HCT116 (cell line): ENCODE data around the gene PROX2. TPM values are rescaled to one million over a fixed set of nuclear protein-coding genes. Genes with fewer than 3 reads are reported as not detected.

Source experiments
- ATAC-seq: fragments of 200-7000 bp; cut with Tn5 transposase; 2 replicates; pipeline ENCODE4 v1.9.1; 2020; ENCODE audit warnings: mild to moderate bottlenecking, moderate library complexity
- BruUV-seq: library from RNA; stranded (reverse); fragments of 400-500 nt; replicated peaks from 2 replicates; lab custom pipeline; 2021; lab: Mats Ljungman, UMichigan
- CTCF ChIA-PET: fragments of 300-600 bp; sonication (Branson Sonifier 250); formaldehyde crosslinking; loops from one replicate; lab custom pipeline; 2021; ENCODE audit warnings: antibody characterized with exemption; lab: Charles Lee
- POLR2A ChIA-PET: fragments of 300-600, 350-600 bp; sonication (Branson Sonifier 250); formaldehyde crosslinking; loops from one replicate; lab custom pipeline; 2021; ENCODE audit warnings: antibody characterized with exemption; lab: Charles Lee
- RAD21 ChIA-PET, 2 experiments: fragments of 300-600 bp; sonication (Branson Sonifier 250); formaldehyde crosslinking; loops; one replicate each; lab custom pipeline; 2023; ENCODE audit warnings: low total read pairs in 2 of 2; ENCODE audit not compliant: uncharacterized antibody in 2 of 2, unreplicated experiment in 2 of 2, low non-redundant PET in 1 of 2; lab: Charles Lee
- DNase-seq: peaks from one replicate; pipeline ENCODE4 v3.0.0-alpha.2; 2010; ENCODE audit warnings: low read depth, low spot score
- H2AFZ ChIP-seq: fragments of 200-600 bp; shearing (Covaris generic), sonication (generic); 2 replicates; pipeline ENCODE4 v1.6.1; 2017; ENCODE audit warnings: low read depth, mixed run types, mixed read lengths, antibody characterized with exemption, low read length; ENCODE audit not compliant: poor library complexity, severe bottlenecking
- H3K27ac ChIP-seq: 2 replicates; pipeline ENCODE4 v1.5.1; 2012; ENCODE audit warnings: low read depth, low read length
- H3K27me3 ChIP-seq: fragments of 200-600 bp; sonication (generic); 2 replicates; pipeline ENCODE4 v1.6.1; 2016; ENCODE audit warnings: mixed run types, low read length, mixed read lengths; ENCODE audit not compliant: insufficient read depth
- H3K36me3 ChIP-seq, 2 experiments: fragments of 200-500 bp in 1 of 2; fragments of 200-600 bp in 1 of 2; sonication (Bioruptor generic) in 1 of 2; sonication (generic) in 1 of 2; 2 replicates each; pipeline versions ENCODE4 v1.5.1 to v1.6.1; 2014 to 2016; ENCODE audit warnings: low read length in 2 of 2, inconsistent platforms in 1 of 2, mixed read lengths in 1 of 2, mixed run types in 1 of 2; ENCODE audit not compliant: insufficient read depth in 2 of 2, control insufficient read depth in 1 of 2
- H3K4me1 ChIP-seq, 2 experiments: fragments of 200-600 bp in 1 of 2; sonication (generic) in 1 of 2; 2 replicates each; pipeline versions ENCODE4 v1.5.1 to v1.6.1; 2012 to 2017; ENCODE audit warnings: low read length in 2 of 2, inconsistent platforms in 1 of 2, mild to moderate bottlenecking in 1 of 2, mixed read lengths in 1 of 2, mixed run types in 1 of 2, moderate library complexity in 1 of 2; ENCODE audit not compliant: insufficient read depth in 2 of 2, control insufficient read depth in 1 of 2
- H3K4me2 ChIP-seq: fragments of 200-600 bp; sonication (generic); 2 replicates; pipeline ENCODE4 v1.6.1; 2017; ENCODE audit warnings: mixed run types, low read length, mixed read lengths
- H3K4me3 ChIP-seq, 2 experiments: fragments of 200-600 bp in 1 of 2; sonication (generic) in 1 of 2; replicated peaks in 1 of 2; 2 replicates each; pipeline ENCODE4 v1.5.1; 2011 to 2016; ENCODE audit warnings: low read length in 2 of 2, control low read depth in 1 of 2, low read depth in 1 of 2, mild to moderate bottlenecking in 1 of 2, mixed read lengths in 1 of 2, mixed run types in 1 of 2
- H3K79me2 ChIP-seq: fragments of 200-600 bp; sonication (generic); 2 replicates; pipeline ENCODE4 v1.6.1; 2017; ENCODE audit warnings: mild to moderate bottlenecking, mixed run types, low read length, moderate library complexity, mixed read lengths; ENCODE audit not compliant: insufficient read depth
- H3K9ac ChIP-seq: fragments of 200-600 bp; sonication (generic); 2 replicates; pipeline ENCODE4 v1.6.1; 2016; ENCODE audit warnings: low read length, mixed read lengths
- H3K9me2 ChIP-seq: fragments of 200-600 bp; sonication (generic), shearing (Covaris generic); 2 replicates; pipeline ENCODE4 v1.6.1; 2017; ENCODE audit warnings: mixed run types, mild to moderate bottlenecking, moderate library complexity; ENCODE audit not compliant: insufficient read depth
- H3K9me3 ChIP-seq, 2 experiments: fragments of 200-500 bp in 1 of 2; fragments of 200-600 bp in 1 of 2; sonication (Bioruptor generic) in 1 of 2; sonication (generic) in 1 of 2; 2 replicates each; pipeline ENCODE4 v1.6.1; 2014 to 2017; ENCODE audit warnings: low read length in 2 of 2, mixed read lengths in 2 of 2, inconsistent platforms in 1 of 2, low read depth in 1 of 2, mild to moderate bottlenecking in 1 of 2, mixed run types in 1 of 2, moderate library complexity in 1 of 2; ENCODE audit not compliant: control insufficient read depth in 1 of 2, insufficient read depth in 1 of 2
- H4K20me1 ChIP-seq: fragments of 200-600 bp; sonication (generic), shearing (Covaris generic); 2 replicates; pipeline ENCODE4 v1.6.1; 2017; ENCODE audit warnings: mixed run types, mild to moderate bottlenecking, moderate library complexity; ENCODE audit not compliant: insufficient read depth
- POLR2A ChIP-seq: IDR thresholded peaks from 2 replicates; pipeline ENCODE4 v1.7.0; 2011; ENCODE audit warnings: borderline replicate concordance; ENCODE audit not compliant: insufficient read depth, insufficient read length; ENCODE audit errors: extremely low read depth
- POLR2AphosphoS5 ChIP-seq: IDR thresholded peaks from 2 replicates; pipeline ENCODE4 v1.6.1; 2011; ENCODE audit warnings: mild to moderate bottlenecking, low read depth, low read length, moderate library complexity
- SIN3A ChIP-seq: IDR thresholded peaks from 2 replicates; pipeline ENCODE4 v1.6.1; 2012; ENCODE audit warnings: low read depth
- SP1 ChIP-seq: IDR thresholded peaks from 2 replicates; pipeline ENCODE4 v1.6.1; 2012; ENCODE audit warnings: low read depth
- YY1 ChIP-seq: IDR thresholded peaks from 2 replicates; pipeline ENCODE4 v1.6.1; 2011; ENCODE audit warnings: low read length, low read depth, moderate library complexity, mild to moderate bottlenecking; ENCODE audit not compliant: insufficient replicate concordance; ENCODE audit errors: extremely low read depth
- ZFX ChIP-seq: fragments of 450-650 bp; IDR thresholded peaks from 2 replicates; pipeline ENCODE4 v1.6.1; 2017
- intact Hi-C: fragments of 100-400 bp; cut with micrococcal nuclease; formaldehyde crosslinking; loops from 2 replicates; pipeline ENCODE4 v1.10.0; 2022
- total RNA-seq: library from RNA; stranded (reverse); gene quantifications from one replicate; pipeline ENCODE4 v1.2.1, GENCODE V29; 2021; ENCODE audit not compliant: unreplicated experiment
- TF ChIP-seq, protein P1 (sequence below): IDR thresholded peaks from 2 replicates; pipeline ENCODE4 v1.6.1; 2012

The PROX2 gene
- total RNA-seq, 1 experiment from 2014 or later = not detected

DNA sequence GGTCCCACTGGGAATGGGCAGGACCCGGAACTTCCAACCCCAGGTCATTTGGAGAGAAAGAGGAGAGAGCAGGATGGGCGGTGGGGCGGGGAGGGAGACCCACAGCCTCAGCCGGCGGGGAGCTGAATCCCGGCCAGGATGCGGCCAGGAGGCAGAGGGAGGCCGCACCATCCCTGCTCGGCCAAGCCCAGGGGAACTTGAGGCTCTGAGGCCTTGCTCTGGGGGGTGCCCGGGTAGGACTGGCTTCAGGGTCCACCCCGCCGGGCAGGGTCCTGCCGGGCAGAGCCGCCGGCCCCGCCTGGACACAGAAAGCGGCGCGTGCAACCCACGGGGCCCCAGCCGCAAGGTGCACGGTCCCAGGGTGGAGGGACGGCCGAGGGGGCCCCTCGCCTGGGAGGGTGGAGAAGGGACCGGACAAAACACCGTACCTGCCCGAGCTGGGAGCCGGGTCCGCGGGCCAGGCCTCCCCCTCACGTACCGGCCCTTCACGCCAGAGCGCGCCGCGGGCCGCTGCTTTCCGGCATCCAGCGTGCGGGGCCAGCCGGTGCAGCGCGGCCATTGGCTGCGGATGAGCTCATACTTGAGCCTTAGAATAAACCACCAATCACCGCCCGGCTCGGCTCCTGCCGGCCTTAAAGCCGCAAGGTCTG is 46.9 kb upstream of the PROX2 start, which contains the start of gene RPS6KL1:
TSS of gene RPS6KL1 (minus strand) at position 509 of the 650 bp plus-strand sequence. CDS start 1,719 bp downstream, outside the sequence.
- no peaks in the 10 kb centered on the region for H4K20me1 ChIP-seq
- CTCF ChIA-PET = interaction anchor here (0.6 to 1.8 kb wide), 10 partner anchors 11 to 391 kb away, joined by 3 to 29 read pairs (median 4); partner anchors contain the start of genes NEK9 and ZC2HC1C
- RAD21 ChIA-PET = interaction anchor here (0.5 to 1.0 kb wide), 5 partner anchors 22 to 207 kb away, joined by 3 to 6 read pairs (median 4); no protein-coding TSS in a partner anchor
- H3K9me3 ChIP-seq = no peaks in the 10 kb centered on the region
- intact Hi-C loops = no loop called here
- peak within 1 kb of the TSS; percentile 74 to 90 for H3K4me3 ChIP-seq
- no TSS peak for BruUV-seq
- H3K9ac ChIP-seq = peak within 1 kb of the TSS; percentile 82
- no peaks in the 10 kb centered on the region for H3K27me3 ChIP-seq
- H3K9me2 ChIP-seq = no peaks in the 10 kb centered on the region
- POLR2A ChIA-PET = interaction anchor here (0.5 to 1.3 kb wide), 7 partner anchors 8 to 889 kb away, joined by 3 to 6 read pairs (median 3); partner anchors contain the start of genes PGF and ZC2HC1C
- H3K27ac ChIP-seq = no peak within 1 kb of the TSS
- H3K4me2 ChIP-seq = peak within 1 kb of the TSS; percentile 97
- peak within 1 kb of the TSS; percentile 69 for H2AFZ ChIP-seq
- H3K36me3 ChIP-seq = no peaks in the 10 kb centered on the region
- no peak for TF ChIP-seq POLR2A
- TF ChIP-seq, protein P1, sequence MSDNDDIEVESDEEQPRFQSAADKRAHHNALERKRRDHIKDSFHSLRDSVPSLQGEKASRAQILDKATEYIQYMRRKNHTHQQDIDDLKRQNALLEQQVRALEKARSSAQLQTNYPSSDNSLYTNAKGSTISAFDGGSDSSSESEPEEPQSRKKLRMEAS = peak; percentile 51
- peak; percentile 79; the same call in 1 of the 2 replicates for TF ChIP-seq ZFX
- TF ChIP-seq SP1 = peak; percentile 43; the same call in 1 of the 2 replicates
- peak; percentile 41; the same call in 1 of the 2 replicates for TF ChIP-seq POLR2AphosphoS5
- peak; percentile 65 for TF ChIP-seq SIN3A
- no peak for TF ChIP-seq YY1
- no peaks in the 10 kb centered on the region for H3K79me2 ChIP-seq
- peaks cover 0 to 12% of the 10 kb centered on the region in 2 experiments; a peak in 2 of 4 replicates for H3K4me1 ChIP-seq
- peak; percentile 68 for DNase-seq
- ATAC-seq = peak; percentile 98
